HG03025 (cell line): ENCODE results near the gene KLF13.

Experiments
- ATAC-seq: cut with Tn5 transposase; IDR thresholded peaks from one replicate; pipeline ENCODE4 v1.9.1; 2021; ENCODE audit warnings: mild to moderate bottlenecking, moderate library complexity; ENCODE audit not compliant: unreplicated experiment, low FRiP score

The KLF13 gene

DNA sequence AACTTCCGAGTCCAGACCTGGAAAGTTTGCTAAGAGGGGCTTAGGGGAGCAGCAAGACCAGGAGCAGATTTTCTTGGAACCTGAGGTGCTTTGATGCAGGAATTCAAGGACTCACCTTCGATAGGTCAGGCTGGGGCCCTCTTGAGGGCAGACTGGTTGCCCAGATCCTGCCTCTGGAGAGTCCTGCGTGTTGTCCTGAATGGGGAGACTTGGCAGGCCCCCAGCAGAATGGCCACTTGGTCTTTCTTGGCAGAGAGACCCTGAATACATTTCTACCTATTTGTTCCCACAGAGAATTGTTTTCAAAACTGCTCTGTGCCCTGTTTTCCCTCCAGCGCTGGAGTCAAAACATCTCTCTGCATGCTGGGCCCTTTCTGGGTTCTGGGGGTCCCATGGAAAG, 4.2 kb downstream of the KLF13 start:
- no peak for ATAC-seq

DNA sequence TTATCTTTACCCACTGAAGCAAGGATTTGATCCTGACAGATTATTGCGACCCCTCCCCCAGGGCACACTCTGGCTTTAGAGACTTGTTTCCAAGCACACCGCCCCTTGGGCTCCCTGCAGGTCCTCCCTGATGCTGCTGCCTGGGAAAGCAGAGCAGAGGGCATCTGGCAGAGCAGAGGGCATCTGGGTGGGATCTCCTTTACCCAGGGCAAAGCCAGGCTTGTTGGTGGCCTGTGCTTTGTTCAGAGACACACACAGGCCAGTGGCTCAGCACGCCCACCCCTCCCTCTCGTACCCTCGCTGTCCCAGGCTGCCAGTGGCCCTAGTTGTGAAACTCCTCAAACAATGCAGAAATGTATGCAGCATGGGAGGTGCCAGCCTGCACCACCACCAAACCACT, 4.8 kb downstream of the KLF13 start:
- no peak for ATAC-seq

- no peak for ATAC-seq
Measured at GRCh38 chr15:31332020-31332680, 5.5 kb downstream of the KLF13 start.

- ATAC-seq = no peak
Measured at GRCh38 chr15:31332681-31333071, 6.0 kb downstream of the KLF13 start.

DNA sequence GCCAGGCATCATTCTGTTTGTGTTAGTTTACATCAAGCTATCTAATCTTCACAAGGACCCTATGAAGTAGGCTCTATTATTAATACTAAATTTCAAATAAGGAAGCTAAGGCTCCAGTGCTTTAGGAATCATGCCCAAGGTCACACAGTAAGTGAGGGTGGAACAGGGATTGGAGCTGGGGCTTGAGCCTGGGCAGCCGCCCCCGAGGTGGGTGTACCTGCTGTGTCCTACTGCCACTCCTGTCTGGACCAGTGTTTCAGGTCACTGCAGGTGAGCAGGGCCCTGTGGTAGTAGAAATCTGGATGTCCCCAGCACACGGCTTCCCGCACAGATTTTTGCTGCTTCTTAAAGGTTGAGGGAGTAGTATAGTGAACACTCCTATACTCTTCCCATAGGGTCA, 6.5 kb downstream of the KLF13 start:
- no peak for ATAC-seq

DNA sequence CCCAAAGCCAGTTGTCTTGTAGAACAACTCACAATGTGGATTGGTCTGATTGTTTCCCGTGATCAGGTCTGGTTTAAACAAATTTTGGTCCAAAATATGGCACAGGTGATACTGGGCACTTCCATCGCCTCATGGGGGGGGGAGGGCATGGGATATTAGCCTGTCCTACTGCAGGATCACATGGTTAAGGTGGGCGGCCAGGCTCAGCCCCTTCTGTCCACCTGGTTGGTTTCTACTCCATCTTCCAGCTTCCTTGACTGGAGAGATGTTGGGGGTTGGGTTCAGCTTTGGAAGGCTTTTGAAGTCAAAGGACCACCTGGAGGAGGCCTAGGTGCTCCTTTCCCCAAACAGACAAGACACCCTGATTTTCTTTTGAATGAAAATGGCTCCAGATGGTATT, 7.2 kb downstream of the KLF13 start:
- no peak for ATAC-seq

GRCh38 chr15:31335989-31336592, 9.5 kb downstream of the KLF13 start:
- no peak for ATAC-seq

GRCh38 chr15:31336593-31337295, 10.1 kb downstream of the KLF13 start:
- ATAC-seq = no peak

GRCh38 chr15:31337352-31338031, 10.9 kb downstream of the KLF13 start:
- no peak for ATAC-seq

GRCh38 chr15:31338318-31338878, 11.8 kb downstream of the KLF13 start:
- ATAC-seq = peak; percentile 44

DNA sequence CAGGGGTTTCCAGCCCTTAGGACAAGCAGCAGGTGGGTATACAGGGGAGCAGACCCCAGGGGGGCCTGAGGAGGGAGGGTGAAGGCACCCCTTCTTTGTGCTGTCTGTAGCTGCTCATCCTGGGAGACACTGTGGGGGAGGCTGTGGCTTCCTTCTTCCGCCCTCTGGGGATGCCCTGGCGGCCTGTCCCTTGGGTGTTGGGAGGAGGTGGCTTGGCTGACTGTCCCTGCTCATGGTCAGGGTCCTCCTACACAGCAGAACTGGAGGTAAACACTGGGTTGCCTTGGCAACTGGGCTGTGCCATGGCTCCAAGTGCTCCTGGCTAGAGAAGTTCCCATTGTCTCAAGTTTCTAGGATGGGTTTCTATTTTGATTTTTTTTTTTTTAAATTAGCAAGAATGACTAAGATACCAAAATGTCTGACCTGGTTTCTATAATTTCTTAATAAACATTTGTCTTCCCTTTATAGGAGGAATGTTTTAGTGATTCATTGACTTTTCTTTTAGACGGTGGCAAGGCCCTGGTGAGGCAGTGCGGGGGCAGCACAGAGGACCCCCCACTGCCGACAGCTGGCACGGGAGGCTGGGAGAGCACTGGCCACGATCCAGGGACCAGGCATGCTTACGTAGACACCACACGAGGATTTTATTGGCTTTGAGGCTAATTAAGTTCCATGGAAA, 12.4 kb downstream of the KLF13 start:
- ATAC-seq = peak; percentile 36

DNA sequence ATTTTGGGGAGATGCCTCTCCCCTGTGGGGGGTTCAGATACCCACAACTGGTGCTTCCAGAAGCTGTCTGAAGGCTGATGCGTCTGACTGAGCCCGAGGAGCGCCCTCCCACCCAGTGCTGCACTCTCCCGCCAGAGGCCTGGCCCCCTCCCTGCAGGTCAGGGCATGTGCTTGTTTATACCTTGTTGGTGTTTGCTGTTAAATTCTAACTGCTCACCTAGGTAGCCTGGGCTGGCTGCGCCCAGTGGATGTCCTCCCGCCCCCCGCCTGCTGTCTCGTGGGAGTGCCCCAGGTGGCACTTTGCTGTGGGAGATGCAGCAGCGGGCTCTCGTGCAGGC, 12.9 kb downstream of the KLF13 start:
- no peak for ATAC-seq

- ATAC-seq = no peak
Measured at GRCh38 chr15:31340047-31340446, 13.4 kb downstream of the KLF13 start.

DNA sequence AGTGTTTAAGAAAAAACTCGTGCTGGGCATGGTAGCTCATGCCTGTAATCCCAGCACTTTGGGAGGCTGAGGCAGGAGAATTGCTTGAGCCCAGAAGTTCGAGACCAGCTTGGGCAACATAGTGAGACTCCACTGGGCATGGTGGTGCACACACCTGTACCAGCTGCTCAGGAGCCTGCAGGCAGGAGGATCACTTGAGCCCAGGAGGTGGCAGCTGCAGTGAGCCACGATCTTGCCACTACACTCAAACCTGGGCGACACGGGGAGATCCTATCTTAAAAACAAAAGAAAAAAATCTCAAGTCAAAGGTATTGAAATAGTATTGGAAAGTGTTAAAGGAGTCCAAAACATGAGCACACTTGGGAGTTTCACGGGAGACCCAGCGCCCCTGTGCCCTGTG, 14.0 kb downstream of the KLF13 start:
- no peak for ATAC-seq

DNA sequence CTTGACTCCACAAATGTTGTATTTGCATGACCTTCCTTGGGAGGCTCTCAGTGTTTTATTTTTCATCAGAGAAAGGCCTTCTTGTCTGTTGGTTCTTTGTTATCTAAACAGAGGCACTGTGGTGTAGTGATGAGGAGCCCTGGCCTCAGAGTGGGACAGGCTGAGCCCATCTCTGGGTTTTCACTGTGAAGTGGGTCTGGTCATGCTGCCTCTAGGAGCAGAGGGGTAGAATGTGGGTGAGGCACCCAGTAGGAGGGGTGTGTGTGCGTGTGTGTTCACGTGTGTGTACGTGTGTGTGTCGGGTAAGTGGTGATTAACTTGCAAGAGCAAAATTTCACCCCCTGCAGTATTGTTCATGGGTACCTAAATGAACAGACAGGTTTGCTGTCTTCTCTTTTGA, 14.4 kb downstream of the KLF13 start:
- no peak for ATAC-seq

GRCh38 chr15:31341496-31342195, 15.0 kb downstream of the KLF13 start:
- no peak for ATAC-seq

GRCh38 chr15:31342381-31342780, 15.7 kb downstream of the KLF13 start:
- ATAC-seq = no peak

DNA sequence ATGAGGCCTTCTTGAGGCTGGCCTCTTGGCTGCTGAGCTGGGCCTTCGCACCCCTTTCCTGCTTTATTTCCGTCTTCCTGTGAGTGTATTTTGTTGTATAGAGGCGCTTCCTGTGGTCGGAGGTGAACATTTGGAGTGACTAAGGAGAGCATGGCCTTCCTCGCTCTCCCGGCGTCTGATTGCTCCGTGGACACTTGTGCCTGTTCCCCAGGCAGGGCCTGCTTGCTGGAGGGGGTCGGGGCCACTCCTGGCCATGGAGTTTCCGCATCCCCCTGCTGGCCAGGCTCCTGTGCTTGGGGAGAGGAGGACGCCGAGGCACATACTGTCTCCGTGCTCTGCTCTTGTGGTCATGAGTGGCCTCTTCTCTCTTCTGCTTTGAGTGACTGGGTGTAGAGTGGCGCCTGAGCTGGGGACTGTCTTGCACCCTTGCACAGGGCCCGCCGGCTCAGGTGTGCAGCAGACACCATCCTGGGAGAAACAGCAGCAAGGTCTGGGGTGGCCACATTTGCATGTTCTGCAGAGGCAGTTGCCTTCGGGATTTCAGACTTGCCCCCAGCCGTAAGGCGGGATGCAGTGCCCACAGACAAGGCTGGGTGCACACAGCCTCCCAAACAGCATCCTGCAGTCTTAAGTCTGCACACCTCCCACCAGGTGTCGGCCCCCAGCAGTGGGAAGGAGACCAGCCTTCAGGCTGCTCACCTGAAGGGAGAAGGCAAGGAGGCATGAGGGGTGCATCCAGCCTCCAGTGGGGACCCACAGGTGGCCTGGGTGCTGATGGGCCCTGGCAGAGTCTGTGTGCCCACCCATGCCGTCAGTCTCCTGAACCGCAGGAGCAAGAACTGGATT, 16.4 kb downstream of the KLF13 start:
- ATAC-seq = no peak

DNA sequence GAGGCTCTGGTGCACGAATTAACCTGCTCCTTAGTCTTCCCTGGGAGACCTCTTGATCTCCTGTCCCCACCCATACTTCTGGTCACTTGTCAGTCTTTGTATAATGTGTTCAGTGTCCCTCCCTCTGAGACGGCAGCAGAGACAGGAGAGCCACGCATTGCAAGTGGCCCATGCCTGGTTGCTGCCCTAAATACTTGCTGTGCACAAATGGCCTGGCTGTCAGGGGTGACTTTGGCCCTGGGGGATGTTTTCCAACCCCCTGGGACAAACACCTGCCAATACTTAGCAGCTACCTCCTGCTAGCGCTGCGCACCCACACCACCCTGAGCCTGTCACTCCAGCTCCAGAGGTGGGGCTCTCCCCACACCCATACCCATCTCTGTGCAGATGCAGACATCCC, 17.2 kb downstream of the KLF13 start:
- no peak for ATAC-seq
